HCT116 (cell line): Measurements from ENCODE around the gene INPP4A.

ENCODE experiments used
- ELF1 ChIP-seq: IDR thresholded peaks from 2 replicates; pipeline ENCODE4 v1.6.1; 2012; ENCODE audit warnings: low read depth, borderline replicate concordance
- EZH2 ChIP-seq: fragments of 200-600 bp; sonication (generic); IDR thresholded peaks from 2 replicates; pipeline ENCODE4 v1.6.1; 2017; ENCODE audit warnings: antibody characterized with exemption, mixed run types
- JUND ChIP-seq: IDR thresholded peaks from 2 replicates; pipeline ENCODE4 v1.6.1; 2012
- POLR2A ChIP-seq: IDR thresholded peaks from 2 replicates; pipeline ENCODE4 v1.7.0; 2011; ENCODE audit warnings: borderline replicate concordance; ENCODE audit not compliant: insufficient read depth, insufficient read length; ENCODE audit errors: extremely low read depth
- TF ChIP-seq, protein P1 (sequence below), 3 experiments: fragments of 200-600 bp in 1 of 3; sonication (generic) in 1 of 3; IDR thresholded peaks in 2 of 3; conservative IDR thresholded peaks in 1 of 3; 2 replicates each; pipeline ENCODE4 v1.5.1; 2012 to 2017; ENCODE audit warnings: low read depth in 2 of 3, low read length in 2 of 3, antibody characterized with exemption in 1 of 3, borderline replicate concordance in 1 of 3, control low read depth in 1 of 3, mild to moderate bottlenecking in 1 of 3, mixed read lengths in 1 of 3, mixed run types in 1 of 3, moderate library complexity in 1 of 3; ENCODE audit not compliant: insufficient read depth in 1 of 3

- no peak for TF ChIP-seq EZH2
- TF ChIP-seq, protein P1, sequence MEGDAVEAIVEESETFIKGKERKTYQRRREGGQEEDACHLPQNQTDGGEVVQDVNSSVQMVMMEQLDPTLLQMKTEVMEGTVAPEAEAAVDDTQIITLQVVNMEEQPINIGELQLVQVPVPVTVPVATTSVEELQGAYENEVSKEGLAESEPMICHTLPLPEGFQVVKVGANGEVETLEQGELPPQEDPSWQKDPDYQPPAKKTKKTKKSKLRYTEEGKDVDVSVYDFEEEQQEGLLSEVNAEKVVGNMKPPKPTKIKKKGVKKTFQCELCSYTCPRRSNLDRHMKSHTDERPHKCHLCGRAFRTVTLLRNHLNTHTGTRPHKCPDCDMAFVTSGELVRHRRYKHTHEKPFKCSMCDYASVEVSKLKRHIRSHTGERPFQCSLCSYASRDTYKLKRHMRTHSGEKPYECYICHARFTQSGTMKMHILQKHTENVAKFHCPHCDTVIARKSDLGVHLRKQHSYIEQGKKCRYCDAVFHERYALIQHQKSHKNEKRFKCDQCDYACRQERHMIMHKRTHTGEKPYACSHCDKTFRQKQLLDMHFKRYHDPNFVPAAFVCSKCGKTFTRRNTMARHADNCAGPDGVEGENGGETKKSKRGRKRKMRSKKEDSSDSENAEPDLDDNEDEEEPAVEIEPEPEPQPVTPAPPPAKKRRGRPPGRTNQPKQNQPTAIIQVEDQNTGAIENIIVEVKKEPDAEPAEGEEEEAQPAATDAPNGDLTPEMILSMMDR (IDR thresholded peaks at IDR 0.05 in 2 of 3, conservative IDR thresholded peaks at IDR 0.05 in 1 of 3; ENCODE audit: borderline replicate concordance in 1 of 3, insufficient read depth in 1 of 3, low read depth in 2 of 3, low read length in 2 of 3) = no peak
- no peak for TF ChIP-seq POLR2A
- TF ChIP-seq ELF1 = no peak
- TF ChIP-seq JUND = no peak
Measured at GRCh38 chr2:98399140-98399539, 45.5 kb upstream of the INPP4A start.
